Dermis blood vessel endothelial cell (primary cell): ENCODE data around the gene SLC6A18. TPM values are rescaled to one million over a fixed set of nuclear protein-coding genes. Genes with fewer than 3 reads are reported as not detected.
A peak's percentile ranks its signal among the peaks of the same experiment; 100 is the strongest.

Experiments used
- DNase-seq: peaks from one replicate; pipeline ENCODE4 v3.0.0; 2010
- total RNA-seq: library from RNA; depleted of rRNA; stranded (reverse); fragments of >200 nt; gene quantifications from 2 replicates; pipeline ENCODE4 v1.2.3, GENCODE V29; 2014

The SLC6A18 gene
- total RNA-seq: not detected in 2 replicates

- no peak for DNase-seq
These were observed at the start of gene SLC6A18 for GRCh38 chr5:1225081-1225480. Gene SLC6A18, plus strand, starts transcription at chr5:1225381. Its CDS starts 97 bp downstream, at chr5:1225478.

DNA sequence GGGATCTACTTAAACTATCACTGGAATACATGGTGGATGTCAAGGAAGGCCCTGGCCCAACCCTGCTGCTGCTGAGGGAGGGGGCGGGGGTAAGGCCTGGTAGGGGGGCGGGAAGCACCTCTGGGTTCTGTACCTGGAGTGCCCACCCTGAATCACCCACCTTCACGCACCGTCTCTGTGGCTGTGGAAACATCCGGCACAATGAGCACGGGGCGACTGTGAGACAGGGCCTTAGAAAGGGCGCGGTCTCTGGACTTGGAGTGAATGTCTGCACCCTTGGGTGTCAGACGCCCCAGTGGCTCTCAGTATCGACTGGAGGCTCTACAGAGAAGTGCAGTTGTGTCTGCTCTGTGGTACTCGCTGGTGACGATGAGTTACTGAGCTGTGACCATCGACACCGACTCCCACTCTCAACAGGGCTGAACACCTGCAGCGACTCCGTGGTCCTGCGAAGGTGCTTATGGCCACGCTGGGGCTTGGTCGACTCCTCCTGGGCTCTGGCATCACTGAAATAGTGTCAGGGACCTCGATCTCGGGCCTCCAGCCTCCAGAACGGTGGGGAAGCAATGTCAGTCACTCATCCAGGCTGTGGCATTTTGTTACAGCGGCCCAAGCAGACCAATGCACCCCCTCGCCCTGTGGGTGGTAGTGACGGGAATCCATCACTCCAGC is 49.2 kb upstream of the SLC6A18 start:
- no peak for DNase-seq

- peak; percentile 20 for DNase-seq
These were observed 48.4 kb upstream of the SLC6A18 start for GRCh38 chr5:1176473-1177391.

GRCh38 chr5:1177826-1178528 is 47.2 kb upstream of the SLC6A18 start:
- no peak for DNase-seq

- DNase-seq: peak; percentile 14
These were observed 46.4 kb upstream of the SLC6A18 start for GRCh38 chr5:1178529-1179382.

GRCh38 chr5:1179383-1179715 is 45.8 kb upstream of the SLC6A18 start:
- DNase-seq: no peak

DNA sequence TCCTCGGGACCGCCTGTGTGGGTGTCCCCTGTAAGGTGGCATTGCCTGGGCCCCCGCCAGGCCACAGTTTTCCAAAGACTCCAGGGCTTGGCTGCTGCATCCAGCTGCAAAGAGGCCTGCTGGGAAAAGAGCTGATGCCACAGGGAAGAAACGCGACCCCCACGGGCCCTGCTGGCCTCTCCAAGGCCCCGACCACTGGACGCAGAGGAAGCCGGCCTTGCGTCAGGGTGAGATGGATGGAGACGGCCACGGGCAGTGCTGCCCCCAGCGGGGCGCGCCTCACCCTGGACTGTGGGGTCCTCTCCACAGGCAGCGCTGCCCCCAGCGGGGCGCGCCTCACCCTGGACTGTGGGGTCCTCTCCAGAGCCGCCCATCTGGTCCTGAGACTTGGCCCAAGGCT is 45.1 kb upstream of the SLC6A18 start:
- no peak for DNase-seq

DNA sequence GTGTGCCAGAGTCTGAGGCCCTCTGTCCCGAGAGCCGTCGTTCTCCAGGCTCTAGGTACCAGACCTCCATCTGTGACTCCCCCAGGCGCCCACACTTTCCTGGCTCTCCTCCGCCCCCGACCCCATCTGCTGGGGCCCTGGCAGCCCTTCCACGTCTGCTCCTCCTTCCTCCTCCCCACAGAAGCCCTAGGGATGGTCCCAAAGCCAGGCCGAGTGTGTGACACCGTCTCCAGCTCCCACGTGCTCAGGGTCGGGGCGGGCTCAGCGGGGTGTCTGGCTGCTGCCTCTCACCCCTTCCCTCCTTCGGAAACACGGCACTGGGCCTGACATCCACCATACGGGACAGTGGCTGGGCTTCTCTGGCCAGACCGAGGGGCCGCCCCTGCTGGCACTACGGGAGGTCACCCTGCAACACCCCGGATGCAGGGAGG is 44.3 kb upstream of the SLC6A18 start:
- no peak for DNase-seq

DNA sequence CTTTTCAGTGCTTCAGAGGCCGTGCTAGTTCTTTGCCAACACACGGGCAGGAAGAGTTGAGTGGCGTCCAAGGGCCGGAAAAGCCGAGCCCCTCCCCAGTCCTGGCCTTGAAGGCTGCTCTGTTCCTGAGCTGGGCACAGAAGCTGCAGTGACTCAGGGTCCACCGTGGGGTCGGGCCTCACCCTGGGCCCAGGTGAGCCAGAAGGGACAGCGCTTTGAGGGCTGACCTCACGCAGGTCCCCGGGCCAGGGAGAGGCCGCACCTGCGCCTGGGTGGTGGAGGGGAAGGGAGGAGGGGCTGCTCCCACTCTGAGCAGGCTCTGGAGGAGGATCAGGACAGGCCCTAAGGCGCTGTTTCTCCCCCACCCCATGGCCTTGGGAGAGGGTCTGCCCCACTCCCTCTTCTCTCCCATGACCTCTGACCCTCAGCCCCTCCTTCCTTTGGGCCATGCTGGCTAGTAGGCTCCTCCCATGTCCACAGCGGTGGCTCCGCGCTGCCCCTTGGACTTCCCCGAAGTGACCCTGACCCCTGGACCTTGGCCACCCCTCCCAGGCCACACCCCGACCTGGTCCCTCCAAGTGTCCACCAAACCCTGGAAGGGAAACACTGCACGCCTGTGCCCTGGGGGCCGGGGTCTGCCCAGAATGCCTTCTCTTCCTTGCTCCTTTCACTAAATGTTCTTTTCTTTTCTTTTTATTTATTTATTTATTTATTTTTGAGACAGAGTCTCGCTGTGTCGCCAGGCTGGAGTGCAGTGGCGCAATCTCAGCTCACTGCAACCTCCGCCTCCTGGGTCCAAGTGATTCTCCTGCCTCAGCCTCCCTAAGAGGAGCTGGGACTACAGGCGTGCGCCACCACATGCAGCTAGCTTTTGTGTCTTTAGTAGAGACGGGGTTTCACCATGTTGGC is 43.5 kb upstream of the SLC6A18 start:
- no peak for DNase-seq

DNA sequence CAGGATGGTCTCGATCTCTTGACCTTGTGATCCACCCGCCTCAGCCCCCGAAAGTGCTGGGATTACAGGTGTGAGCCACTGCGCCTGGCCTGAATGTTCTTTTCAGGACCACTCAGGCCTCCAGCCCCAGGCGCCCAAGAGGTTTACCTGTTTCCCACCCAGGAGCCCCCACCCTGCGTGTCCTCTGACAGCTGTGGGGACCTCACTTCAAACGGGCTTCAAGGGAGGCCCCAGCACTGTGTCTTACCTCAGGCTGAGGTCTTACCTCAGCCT is 42.9 kb upstream of the SLC6A18 start:
- no peak for DNase-seq

DNA sequence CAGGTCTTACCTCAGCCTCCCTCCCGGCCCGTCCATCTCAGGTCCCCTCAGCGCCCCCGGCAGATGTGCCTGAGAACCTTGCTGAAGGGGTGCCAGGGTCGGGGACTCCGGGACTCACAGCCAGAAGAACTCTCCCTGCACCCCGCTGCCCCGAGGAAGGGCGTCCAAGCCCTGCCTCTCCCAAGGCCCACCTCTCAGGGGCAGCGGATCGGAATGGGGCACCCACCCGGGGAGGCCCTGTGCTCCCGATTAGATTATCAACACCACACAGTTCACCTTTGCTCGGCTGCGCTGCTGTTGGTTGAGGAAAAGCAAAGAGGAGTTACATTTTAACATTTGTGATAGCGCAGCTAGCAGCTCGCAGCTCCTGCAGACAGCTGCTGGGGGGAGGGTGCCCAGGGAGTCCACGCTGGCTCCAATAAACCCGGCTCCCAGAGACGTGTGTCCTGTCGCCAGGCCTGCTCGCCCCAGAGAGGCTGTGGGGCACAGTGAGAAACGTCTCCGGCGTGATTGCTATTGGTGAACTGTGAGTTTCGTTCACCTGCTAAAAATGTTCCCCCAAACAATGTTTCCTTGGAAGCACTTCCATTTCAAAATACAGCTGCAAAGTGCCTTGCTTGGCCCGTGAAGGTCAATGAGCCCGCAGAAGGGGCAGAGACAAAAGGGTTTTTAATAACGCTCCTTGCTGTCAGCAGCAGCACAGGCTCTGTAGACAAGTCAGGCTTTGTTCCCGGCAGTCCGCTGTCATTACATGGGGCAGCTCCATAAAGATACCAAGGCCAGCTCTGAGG is 42.4 kb upstream of the SLC6A18 start:
- DNase-seq: no peak

- no peak for DNase-seq
These were observed 41.6 kb upstream of the SLC6A18 start for GRCh38 chr5:1183424-1184162.

- no peak for DNase-seq
These were observed 41.1 kb upstream of the SLC6A18 start for GRCh38 chr5:1184163-1184470.

DNA sequence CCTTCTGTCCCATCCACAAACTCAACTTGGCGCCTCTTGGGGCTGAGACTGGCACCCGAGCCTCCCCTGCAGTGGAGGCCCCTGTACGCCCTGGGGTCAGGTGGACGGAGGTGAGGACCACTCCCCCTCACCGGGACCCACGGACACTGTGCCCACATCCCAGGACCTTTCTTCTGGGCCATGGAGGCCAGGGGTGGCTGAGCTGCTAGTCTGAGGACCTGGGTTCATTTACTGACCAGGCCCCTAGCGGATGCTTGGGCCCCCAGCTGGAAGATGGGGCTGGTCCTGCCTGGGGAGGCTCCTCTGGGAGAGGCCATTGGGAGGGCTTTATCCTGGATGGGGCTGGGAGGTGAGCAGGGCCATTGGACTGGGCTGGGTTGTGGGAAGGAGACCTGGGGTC is 40.7 kb upstream of the SLC6A18 start:
- no peak for DNase-seq

GRCh38 chr5:1185038-1185627 is 40.0 kb upstream of the SLC6A18 start:
- DNase-seq: no peak

DNA sequence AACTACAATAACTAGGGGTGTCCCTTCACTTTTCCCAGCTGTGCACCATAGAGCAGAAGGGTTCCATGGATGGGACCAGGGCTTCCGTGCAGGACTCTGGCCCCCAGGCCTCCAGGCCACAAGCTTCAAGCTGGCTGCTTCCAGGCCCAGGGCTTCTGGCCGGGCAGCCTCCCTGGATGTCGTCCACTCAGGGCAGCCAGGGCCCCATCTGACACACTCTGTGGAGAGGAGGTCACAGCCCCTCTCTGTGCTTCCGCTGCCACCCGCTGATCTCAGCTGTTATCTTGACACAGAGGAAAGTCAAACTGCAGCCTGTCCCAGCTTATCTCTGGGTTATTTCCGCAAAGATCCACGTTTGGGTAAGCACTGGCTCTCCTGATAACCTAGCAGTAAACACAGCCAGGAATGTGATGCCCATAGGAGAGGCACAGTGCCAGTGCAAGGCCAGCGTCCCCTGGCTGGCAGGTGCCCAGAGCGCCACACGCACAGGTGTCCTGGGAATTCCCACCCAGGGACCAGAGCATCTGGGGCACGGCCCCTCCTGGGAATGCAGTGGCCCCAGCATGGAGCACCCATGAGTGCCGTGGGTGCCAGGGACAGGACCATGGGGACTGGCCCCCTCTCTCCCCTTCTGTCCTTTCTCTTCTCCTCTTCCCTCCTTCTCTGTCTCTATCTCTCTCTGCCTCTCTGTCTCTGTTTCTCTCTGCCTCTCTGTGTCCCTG is 39.4 kb upstream of the SLC6A18 start:
- DNase-seq: no peak

GRCh38 chr5:1186351-1187233 is 38.6 kb upstream of the SLC6A18 start:
- no peak for DNase-seq
